SK-N-SH (cell line): Measurements from ENCODE around the gene TIAM2. TPM values are rescaled to one million over a fixed set of nuclear protein-coding genes. Genes with fewer than 3 reads are reported as not detected.

Experiments
- CTCF ChIA-PET: fragments of 300-600, 350-600 bp; formaldehyde crosslinking; extraction: SDS; loops from one replicate; lab custom pipeline; 2021; lab: Yijun Ruan, JAX
- POLR2A ChIA-PET: fragments of 350-600 bp; sonication (Branson Sonifier 250); formaldehyde crosslinking; extraction: SDS; loops from one replicate; lab custom pipeline; 2020; ENCODE audit warnings: antibody characterized with exemption, inconsistent platforms; lab: Yijun Ruan, JAX
- DNase-seq: peaks from one replicate; pipeline ENCODE4 v3.0.0; 2012
- H2AFZ ChIP-seq: fragments of 200-600 bp; sonication (generic); 2 replicates; pipeline ENCODE4 v1.8.1; 2016; ENCODE audit warnings: antibody characterized with exemption, mild to moderate bottlenecking, low read depth
- H3F3A ChIP-seq: fragments of 200-600 bp; sonication (generic); replicated peaks from 2 replicates; pipeline ENCODE3; 2016; ENCODE audit warnings: antibody characterized with exemption, mild to moderate bottlenecking; ENCODE audit not compliant: insufficient read depth
- H3K27ac ChIP-seq, 2 experiments: fragments of 200-500 bp in 1 of 2; fragments of 200-600 bp in 1 of 2; sonication (Bioruptor generic) in 1 of 2; sonication (generic), shearing (Covaris generic) in 1 of 2; 2 replicates each; pipeline versions ENCODE4 v1.5.1 to v1.6.1; 2014 to 2016; ENCODE audit warnings: low read depth in 2 of 2, inconsistent platforms in 1 of 2, low read length in 1 of 2, mild to moderate bottlenecking in 1 of 2, mixed read lengths in 1 of 2
- H3K27me3 ChIP-seq: fragments of 200-600 bp; sonication (generic), shearing (Covaris generic); 2 replicates; pipeline ENCODE4 v1.6.1; 2016; ENCODE audit warnings: mixed run types; ENCODE audit not compliant: insufficient read depth
- H3K36me3 ChIP-seq, 2 experiments: fragments of 200-500 bp in 1 of 2; fragments of 200-600 bp in 1 of 2; sonication (Bioruptor generic) in 1 of 2; sonication (generic) in 1 of 2; replicated peaks in 1 of 2; 2 replicates each; pipeline versions ENCODE3 to v1.5.1; 2014 to 2016; ENCODE audit warnings: low read length in 1 of 2, mild to moderate bottlenecking in 1 of 2; ENCODE audit not compliant: insufficient read depth in 2 of 2, control insufficient read depth in 1 of 2
- H3K4me1 ChIP-seq, 2 experiments: fragments of 200-500 bp in 1 of 2; fragments of 200-600 bp in 1 of 2; sonication (Bioruptor generic) in 1 of 2; sonication (generic), shearing (Covaris generic) in 1 of 2; 2 replicates each; pipeline versions ENCODE4 v1.5.1 to v1.6.1; 2014 to 2016; ENCODE audit warnings: low read depth in 1 of 2, low read length in 1 of 2, mixed run types in 1 of 2; ENCODE audit not compliant: insufficient read depth in 2 of 2, control insufficient read depth in 1 of 2
- H3K4me2 ChIP-seq: fragments of 200-600 bp; sonication (generic), shearing (Covaris generic); 2 replicates; pipeline ENCODE4 v1.6.1; 2017; ENCODE audit warnings: mixed run types
- H3K4me3 ChIP-seq, 2 experiments: fragments of 200-500 bp in 1 of 2; fragments of 200-600 bp in 1 of 2; sonication (Bioruptor generic) in 1 of 2; sonication (generic), shearing (Covaris generic) in 1 of 2; 2 replicates each; pipeline versions ENCODE4 v1.5.1 to v1.8.1; 2014 to 2016; ENCODE audit warnings: low read depth in 2 of 2, inconsistent platforms in 1 of 2, low read length in 1 of 2, mild to moderate bottlenecking in 1 of 2, mixed read lengths in 1 of 2, moderate library complexity in 1 of 2
- H3K79me2 ChIP-seq: fragments of 200-600 bp; sonication (generic); 2 replicates; pipeline ENCODE4 v1.8.1; 2017; ENCODE audit warnings: mild to moderate bottlenecking; ENCODE audit not compliant: insufficient read depth
- H3K9ac ChIP-seq: fragments of 200-600 bp; sonication (generic); 2 replicates; pipeline ENCODE4 v1.6.1; 2017; ENCODE audit warnings: mixed run types
- H3K9me2 ChIP-seq: fragments of 200-600 bp; sonication (generic); 2 replicates; pipeline ENCODE4 v1.6.1; 2017; ENCODE audit warnings: mixed run types
- H3K9me3 ChIP-seq: fragments of 200-600 bp; sonication (generic); 2 replicates; pipeline ENCODE4 v1.6.1; 2017; ENCODE audit warnings: mixed run types, mild to moderate bottlenecking, moderate library complexity
- H4K20me1 ChIP-seq: fragments of 200-600 bp; sonication (generic); 2 replicates; pipeline ENCODE4 v1.6.1; 2017; ENCODE audit warnings: mild to moderate bottlenecking, mixed run types; ENCODE audit not compliant: insufficient read depth
- CTCF ChIP-seq: fragments of 200-600 bp; sonication (generic); IDR thresholded peaks from 2 replicates; pipeline ENCODE4 v1.6.1; 2017; ENCODE audit warnings: antibody characterized with exemption, mild to moderate bottlenecking, moderate library complexity
- EP300 ChIP-seq, 2 experiments: IDR thresholded peaks; 2 replicates each; pipeline versions ENCODE4 v1.4.0 to v1.6.1; 2012; ENCODE audit warnings: borderline replicate concordance in 1 of 2, low read depth in 1 of 2, low read length in 1 of 2
- FOSL2 ChIP-seq: IDR thresholded peaks from 2 replicates; pipeline ENCODE4 v1.4.0; 2012; ENCODE audit warnings: low read depth, mild to moderate bottlenecking, moderate library complexity, borderline replicate concordance
- FOXM1 ChIP-seq: IDR thresholded peaks from 2 replicates; pipeline ENCODE4 v1.4.0; 2012; ENCODE audit warnings: low read depth, mild to moderate bottlenecking
- GABPA ChIP-seq: IDR thresholded peaks from 2 replicates; pipeline ENCODE4 v1.4.0; 2012; ENCODE audit warnings: low read depth, mild to moderate bottlenecking
- GATA2 ChIP-seq: sonication (generic); formaldehyde crosslinking; IDR thresholded peaks from 2 replicates; pipeline ENCODE4 v1.5.0; 2020; ENCODE audit warnings: mild to moderate bottlenecking, missing genetic modification reagents
- MEF2A ChIP-seq: IDR thresholded peaks from 2 replicates; pipeline ENCODE4 v1.4.0; 2012; ENCODE audit warnings: low read depth, borderline replicate concordance
- NFIC ChIP-seq: IDR thresholded peaks from 2 replicates; pipeline ENCODE4 v1.4.0; 2012; ENCODE audit warnings: borderline replicate concordance
- PBX3 ChIP-seq: IDR thresholded peaks from 2 replicates; pipeline ENCODE4; 2012
- RAD21 ChIP-seq: IDR thresholded peaks from 2 replicates; pipeline ENCODE4 v1.6.1; 2012; ENCODE audit warnings: mild to moderate bottlenecking, low read length
- SIN3A ChIP-seq: IDR thresholded peaks from 2 replicates; pipeline ENCODE4 v1.6.1; 2012; ENCODE audit warnings: low read depth, mild to moderate bottlenecking, low read length, moderate library complexity, borderline replicate concordance
- TEAD4 ChIP-seq: IDR thresholded peaks from 2 replicates; pipeline ENCODE4 v1.4.0; 2012; ENCODE audit warnings: mild to moderate bottlenecking, borderline replicate concordance; ENCODE audit not compliant: insufficient read depth
- WGBS: methylation state at CpG from one replicate; pipeline ENCODE4 v1.1.6; 2017; ENCODE audit warnings: low lambda C conversion rate; 5-methylcytosine and 5-hydroxymethylcytosine counted together
- polyA plus RNA-seq, 3 experiments: library from polyadenylated mRNA; depleted of rRNA; stranded (reverse); fragments of >200 nt; gene quantifications; 2 replicates each; pipeline ENCODE4 v1.2.3, GENCODE V29; 2012
- TF ChIP-seq, protein P1 (sequence below): IDR thresholded peaks from 2 replicates; pipeline ENCODE4 v1.4.0; 2012; ENCODE audit warnings: low read depth, borderline replicate concordance

The TIAM2 gene
- polyA plus RNA-seq, 1 of the 3 experiments (the other 2 are of a cell fraction), result 13.6 TPM

DNA sequence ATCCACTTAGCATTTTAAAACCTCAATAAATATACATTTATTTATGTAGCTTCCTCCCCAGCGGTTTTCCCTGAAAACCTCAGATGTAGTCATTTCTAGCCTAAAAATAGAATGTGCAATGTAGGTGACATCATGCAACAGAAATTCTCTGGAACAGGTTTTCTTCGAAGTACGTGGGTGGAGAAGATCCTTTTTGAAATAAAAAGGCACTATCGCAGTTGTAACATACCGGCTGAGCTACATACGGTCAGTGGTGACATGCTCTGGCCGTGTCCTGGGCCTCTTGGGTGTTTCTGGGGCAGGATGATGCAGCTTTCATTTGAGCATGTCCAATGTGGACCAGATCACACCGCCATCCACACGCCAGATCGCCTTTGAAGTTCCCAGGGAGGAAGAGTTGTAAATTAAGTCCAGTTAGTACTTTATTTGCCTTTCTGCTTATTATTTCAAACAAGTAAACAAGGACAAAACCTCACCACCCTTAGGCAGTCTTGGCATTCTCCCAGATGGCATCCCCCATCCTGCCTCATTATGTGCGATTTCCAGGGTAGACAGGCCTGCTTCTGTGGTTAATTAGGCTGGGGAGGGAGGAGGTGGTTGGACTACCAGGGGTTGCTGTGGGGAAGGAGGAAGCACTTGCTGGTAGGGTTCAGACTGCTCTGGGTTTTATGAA, 159.2 kb downstream of the TIAM2 start (continued):
- no peak for TF ChIP-seq FOXM1
- TF ChIP-seq, all 33 proteins: peak for 12

- peaks cover 19 to 26% of the 10 kb centered on the region in 2 experiments for H3K4me1 ChIP-seq
- H3K27me3 ChIP-seq, result no peaks in the 10 kb centered on the region
- H3K9me3 ChIP-seq, result no peaks in the 10 kb centered on the region
- TF ChIP-seq FOSL2 (no peak), NFIC (no peak), GATA2 (CRISPR knock-in tag) (no peak), GABPA (no peak), RAD21 (no peak), CTCF (no peak), TEAD4 (no peak)
- CTCF ChIA-PET, result interaction anchor here (0.5 kb wide), 1 partner anchor 16 kb away, joined by 3 read pairs; no protein-coding TSS in a partner anchor
- no peak overlapping the region for H3K9ac ChIP-seq
- no peaks in the 10 kb centered on the region for H3K36me3 ChIP-seq
- no peak overlapping the region for H3K27ac ChIP-seq
- H3F3A ChIP-seq, result peaks cover 16% of the 10 kb centered on the region
- H3K79me2 ChIP-seq, result peaks cover 11% of the 10 kb centered on the region; the same call in 1 of the 2 replicates
- H2AFZ ChIP-seq, result no peak overlapping the region
- no peak overlapping the region for H3K4me3 ChIP-seq
- H3K4me2 ChIP-seq, result no peak overlapping the region
- H3K9me2 ChIP-seq, result no peaks in the 10 kb centered on the region
- no peak for DNase-seq
- H4K20me1 ChIP-seq, result no peaks in the 10 kb centered on the region
- POLR2A ChIA-PET, result no interaction called here
- 94% methylated on average over 8 of the region's 10 CpGs for WGBS
Observed at GRCh38 chr6:155155787-155156447, 160.8 kb downstream of the TIAM2 start.

- peaks cover 11% of the 10 kb centered on the region; the same call in 1 of the 2 replicates for H3K79me2 ChIP-seq
- WGBS, result 77% methylated on average over 6 of the region's 6 CpGs
- no peaks in the 10 kb centered on the region for H3K9me2 ChIP-seq
- H3K4me3 ChIP-seq, result no peak overlapping the region
- peak overlapping the region in 1 of 2 experiments; percentile 72; a peak in 1 of 4 replicates for H3K27ac ChIP-seq
- H3K9me3 ChIP-seq, result no peaks in the 10 kb centered on the region
- peaks cover 16% of the 10 kb centered on the region for H3F3A ChIP-seq
- no peak overlapping the region for H2AFZ ChIP-seq
- H3K27me3 ChIP-seq, result no peaks in the 10 kb centered on the region
- TF ChIP-seq FOSL2 (no peak), CTCF (no peak), RAD21 (no peak), MEF2A (no peak), SIN3A (no peak), EP300 (IDR thresholded peaks at IDR 0.05; ENCODE audit: borderline replicate concordance in 1 of 2, low read depth in 1 of 2, low read length in 1 of 2) (no peak), PBX3 (no peak), GABPA (no peak)
- TF ChIP-seq, protein P1, sequence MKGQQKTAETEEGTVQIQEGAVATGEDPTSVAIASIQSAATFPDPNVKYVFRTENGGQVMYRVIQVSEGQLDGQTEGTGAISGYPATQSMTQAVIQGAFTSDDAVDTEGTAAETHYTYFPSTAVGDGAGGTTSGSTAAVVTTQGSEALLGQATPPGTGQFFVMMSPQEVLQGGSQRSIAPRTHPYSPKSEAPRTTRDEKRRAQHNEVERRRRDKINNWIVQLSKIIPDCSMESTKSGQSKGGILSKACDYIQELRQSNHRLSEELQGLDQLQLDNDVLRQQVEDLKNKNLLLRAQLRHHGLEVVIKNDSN, result no peak
- TF ChIP-seq, all 33 proteins: peak for 0
- DNase-seq, result no peak
- H3K4me2 ChIP-seq, result no peak overlapping the region
- POLR2A ChIA-PET, result no interaction called here
- CTCF ChIA-PET, result no interaction called here
- no peak overlapping the region for H3K9ac ChIP-seq
- no peaks in the 10 kb centered on the region for H4K20me1 ChIP-seq
- peaks cover 19 to 26% of the 10 kb centered on the region in 2 experiments for H3K4me1 ChIP-seq
- H3K36me3 ChIP-seq, result no peaks in the 10 kb centered on the region
Observed at GRCh38 chr6:155157101-155157500, 162.0 kb downstream of the TIAM2 start.
